ENCODE results near the gene MAPKAP1.

GRCh38 chr9:125732562-125732961 is 25.6 kb upstream of the MAPKAP1 start:
- TF ChIP-seq CTCF (IDR thresholded peaks at IDR 0.05; ENCODE audit: borderline replicate concordance, extremely low read depth, low read length, poor library complexity, severe bottlenecking) (no peak), EZH2 (IDR thresholded peaks at IDR 0.05; ENCODE audit: borderline replicate concordance, low read depth, low read length, severe bottlenecking) (no peak)

All from DND-41 (cell line).